HepG2 (cell line): ENCODE measurements around the gene SLC35F4. TPM values are rescaled to one million over a fixed set of nuclear protein-coding genes. Genes with fewer than 3 reads are reported as not detected.

Source experiments
- ATAC-seq: fragments of 200-7000 bp; cut with Tn5 transposase; 3 replicates; pipeline ENCODE4 v1.9.1; 2020; ENCODE audit warnings: mild to moderate bottlenecking, moderate library complexity
- BruUV-seq: library from RNA; stranded (reverse); fragments of 400-500 nt; replicated peaks from 2 replicates; lab custom pipeline; 2021; lab: Mats Ljungman, UMichigan
- CTCF ChIA-PET: fragments of 300-600 bp; formaldehyde crosslinking; extraction: SDS; loops from one replicate; lab custom pipeline; 2021; ENCODE audit warnings: low total read pairs, inconsistent platforms, low intra/inter-chr PET ratio; lab: Yijun Ruan, JAX
- POLR2A ChIA-PET: fragments of 350-600 bp; sonication (Branson Sonifier 250); formaldehyde crosslinking; loops from one replicate; lab custom pipeline; 2020; ENCODE audit warnings: antibody characterized with exemption, inconsistent platforms; lab: Yijun Ruan, JAX
- DNase-seq: peaks from one replicate; pipeline ENCODE4 v3.0.0-alpha.2; 2015; ENCODE audit warnings: low spot score
- FAIRE-seq: peaks from 3 replicates; lab custom pipeline; 2011; peaks lifted over from hg19 to GRCh38; lab: Jason Lieb, UNC
- H2AFZ ChIP-seq: one replicate; pipeline ENCODE4 v1.6.1; 2011; ENCODE audit warnings: low read length, inconsistent platforms
- H3K27ac ChIP-seq: fragments of 300-600 bp; 3 replicates; pipeline ENCODE4 v1.8.0; 2011; ENCODE audit warnings: mixed run types, mild to moderate bottlenecking, mixed read lengths, low read length, inconsistent platforms; ENCODE audit not compliant: insufficient read depth; ENCODE audit errors: extremely low read length
- H3K27me3 ChIP-seq, 2 experiments: fragments of 200-600 bp in 1 of 2; 2 replicates in 1 of 2; 3 replicates in 1 of 2; pipeline versions ENCODE4 v1.6.0 to v1.8.0; 2011; ENCODE audit warnings: low read length in 2 of 2, mild to moderate bottlenecking in 2 of 2, moderate library complexity in 2 of 2, inconsistent platforms in 1 of 2; ENCODE audit not compliant: insufficient read depth in 2 of 2, control insufficient read depth in 1 of 2
- H3K36me3 ChIP-seq, 2 experiments: fragments of 200-600 bp in 1 of 2; replicated peaks in 1 of 2; 2 replicates in 1 of 2; 3 replicates in 1 of 2; pipeline versions ENCODE4 v1.5.1 to v1.8.0; 2011; ENCODE audit warnings: low read length in 2 of 2, inconsistent platforms in 1 of 2; ENCODE audit not compliant: insufficient read depth in 2 of 2, control insufficient read depth in 1 of 2
- H3K4me1 ChIP-seq: 2 replicates; pipeline ENCODE4 v1.5.1; 2012; ENCODE audit warnings: low read length, inconsistent platforms; ENCODE audit not compliant: insufficient read depth
- H3K4me2 ChIP-seq: 2 replicates; pipeline ENCODE4 v1.6.0; 2011; ENCODE audit warnings: low read depth, low read length, inconsistent platforms
- H3K4me3 ChIP-seq, 3 experiments: fragments of 200-600 bp in 1 of 3; sonication (generic), shearing (Covaris generic) in 1 of 3; replicated peaks in 1 of 3; 2 replicates each; pipeline ENCODE4 v1.5.1; 2011 to 2016; ENCODE audit warnings: low read length in 3 of 3, inconsistent platforms in 2 of 3, low read depth in 2 of 3, mild to moderate bottlenecking in 2 of 3, control low read depth in 1 of 3, mixed read lengths in 1 of 3; ENCODE audit not compliant: insufficient read depth in 1 of 3
- H3K79me2 ChIP-seq: one replicate; pipeline ENCODE4 v1.6.1; 2011; ENCODE audit warnings: low read length, inconsistent platforms; ENCODE audit not compliant: insufficient read depth
- H3K9ac ChIP-seq: 2 replicates; pipeline ENCODE4 v1.6.0; 2011; ENCODE audit warnings: mild to moderate bottlenecking, low read depth, low read length, inconsistent platforms; ENCODE audit not compliant: insufficient read depth
- H3K9me3 ChIP-seq: 2 replicates; pipeline ENCODE4 v1.5.1; 2012; ENCODE audit warnings: mild to moderate bottlenecking, low read length
- H4K20me1 ChIP-seq: 2 replicates; pipeline ENCODE4 v1.6.0; 2011; ENCODE audit warnings: inconsistent platforms, mild to moderate bottlenecking, low read length, moderate library complexity; ENCODE audit not compliant: insufficient read depth
- AGO2 ChIP-seq: fragments of 200-400 bp; formaldehyde crosslinking; optimal IDR thresholded peaks from 2 replicates; pipeline ENCODE3; 2017; ENCODE audit warnings: mild to moderate bottlenecking, low read depth, low read length, moderate library complexity
- HNRNPH1 ChIP-seq: fragments of 200-400 bp; formaldehyde crosslinking; optimal IDR thresholded peaks from 2 replicates; pipeline ENCODE3; 2017; ENCODE audit warnings: mild to moderate bottlenecking, low read depth, low read length
- MAFK ChIP-seq, 2 experiments: IDR thresholded peaks in 1 of 2; conservative IDR thresholded peaks in 1 of 2; 2 replicates each; pipeline ENCODE4 v1.6.1; 2011; ENCODE audit warnings: improper control_type of control experiment in 2 of 2, low read length in 2 of 2
- RORA ChIP-seq: sonication (generic); formaldehyde crosslinking; IDR thresholded peaks from 2 replicates; pipeline ENCODE4 v1.5.0; 2020; ENCODE audit warnings: mild to moderate bottlenecking, missing genetic modification reagents, moderate library complexity
- ZNF10 ChIP-seq: sonication (generic); formaldehyde crosslinking; IDR thresholded peaks from 2 replicates; pipeline ENCODE4 v1.4.0; 2020; ENCODE audit warnings: mild to moderate bottlenecking, low read depth, missing genetic modification reagents, borderline replicate concordance
- ZNF160 ChIP-seq: sonication (generic); formaldehyde crosslinking; IDR thresholded peaks from 2 replicates; pipeline ENCODE4 v1.8.0; 2022; ENCODE audit warnings: mild to moderate bottlenecking, inconsistent platforms, missing genetic modification reagents
- ZNF329 ChIP-seq: sonication (generic); formaldehyde crosslinking; IDR thresholded peaks from 2 replicates; pipeline ENCODE4 v1.9.0; 2021; ENCODE audit warnings: low read depth, mild to moderate bottlenecking, missing genetic modification reagents
- ZNF556 ChIP-seq: sonication (generic); formaldehyde crosslinking; IDR thresholded peaks from 2 replicates; pipeline ENCODE4 v1.4.0; 2020; ENCODE audit warnings: mild to moderate bottlenecking, missing genetic modification reagents, borderline replicate concordance
- WGBS: methylation state at CpG from one replicate; pipeline ENCODE4 v1.1.6; 2017; ENCODE audit warnings: low lambda C conversion rate; 5-methylcytosine and 5-hydroxymethylcytosine counted together
- in situ Hi-C: cut with HindIII; loops from 2 replicates; pipeline ENCODE4 v1.10.0; 2017; ENCODE audit warnings: low pct_unique_long_range_greater_than_20kb; ENCODE audit not compliant: extremely low pct_ligation_motif_present
- intact Hi-C: fragments of 100-400 bp; cut with micrococcal nuclease; formaldehyde crosslinking; loops from one replicate; pipeline ENCODE4 v1.10.0; 2022; ENCODE audit not compliant: unreplicated experiment
- polyA plus RNA-seq, 8 experiments: library from polyadenylated mRNA; depleted of rRNA in 3 of 8; stranded (reverse) in 7 of 8; unstranded in 1 of 8; fragments of >200 nt; fragmentation: Illumina TruSeq in 4 of 8; extraction: Trizol in 4 of 8; gene quantifications; 2 replicates each; pipeline versions ENCODE4 v1.2.1 to v1.2.3, GENCODE V29; 2011 to 2016; ENCODE audit warnings: low read depth in 4 of 8, missing spikeins in 1 of 8, mixed read lengths in 1 of 8; ENCODE audit not compliant: insufficient read depth in 1 of 8
- total RNA-seq, 5 experiments: library from RNA; depleted of rRNA; stranded (reverse); fragments of >200 nt; fragmentation: Illumina TruSeq; extraction: Trizol; gene quantifications; 2 replicates each; pipeline ENCODE4 v1.2.3, GENCODE V29; 2016; ENCODE audit warnings: low read depth in 1 of 5
- TF ChIP-seq, protein P1 (sequence below): IDR thresholded peaks from 2 replicates; pipeline ENCODE4 v1.6.1; 2018; ENCODE audit warnings: missing genetic modification reagents, mild to moderate bottlenecking, missing compliant biosample characterization

SLC35F4 gene
- total and polyA plus RNA-seq, 2 of the 13 experiments (the other 11 are each of a cell fraction or from before 2014, with no cell fraction given), result not detected

DNA sequence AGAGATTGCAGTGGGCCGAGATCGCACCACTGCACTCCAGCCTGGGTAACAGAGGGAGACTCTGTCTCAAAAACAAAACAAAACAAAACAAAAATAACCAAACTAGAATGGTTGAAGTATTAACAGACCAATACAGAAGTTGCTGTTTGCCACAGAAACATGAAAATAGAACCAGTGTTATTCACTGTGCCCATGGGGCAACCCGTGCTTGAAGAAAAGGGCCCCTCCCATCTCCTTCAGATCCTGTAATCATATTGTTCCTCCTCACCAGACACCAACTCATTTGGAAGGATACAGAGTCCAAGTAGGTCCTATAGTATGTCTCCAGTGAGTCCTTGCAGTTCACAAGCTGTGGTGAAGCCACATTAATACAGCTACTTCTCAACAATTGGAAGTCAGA is 30.9 kb downstream of the SLC35F4 start (continued):
- TF ChIP-seq ZNF556, result no peak
- TF ChIP-seq, all 625 proteins: peak for 0

DNA sequence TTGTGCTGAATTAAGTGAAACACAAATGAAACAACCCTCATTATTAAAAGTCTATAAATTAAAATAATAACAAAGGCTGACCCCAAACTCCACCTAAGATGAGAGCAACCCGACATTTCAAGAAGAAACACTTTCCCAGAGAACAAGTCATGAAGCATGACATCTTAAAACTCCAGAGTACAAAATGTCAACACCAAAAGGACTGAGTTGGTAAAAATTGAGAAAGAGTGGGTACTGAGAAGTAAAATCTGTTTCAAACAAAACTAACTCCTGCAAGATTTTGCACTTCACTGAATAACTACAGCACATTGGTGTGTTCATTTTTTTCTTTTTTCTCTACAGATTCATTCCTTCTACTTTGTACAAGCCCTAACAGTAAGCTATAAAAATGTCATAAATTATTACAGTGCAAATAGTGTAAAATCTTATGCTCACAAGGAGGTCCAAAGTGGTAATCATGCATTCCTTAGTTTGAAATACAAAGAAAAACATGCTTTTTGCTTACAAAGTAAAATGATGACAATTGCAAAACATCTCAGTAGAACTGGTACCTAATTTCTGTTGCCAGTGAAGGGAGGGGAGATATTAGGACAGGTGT is 31.8 kb downstream of the SLC35F4 start:
- Histone ChIP-seq H3K4me2 (no peak overlapping the region), H4K20me1 (no peaks in the 10 kb centered on the region), H3K27me3 (no peaks in the 10 kb centered on the region; a peak in 1 of 5 replicates), H3K9me3 (0 out of 2 replicates have a peak, but pooled peaks cover 5% of the 10 kb centered on the region), H3K4me3 (no peak overlapping the region), H3K27ac (no peak overlapping the region), H2AFZ (no peak overlapping the region), H3K79me2 (no peaks in the 10 kb centered on the region)
- ATAC-seq (no peak), DNase-seq (no peak)
- in situ Hi-C loops, result no loop called here
- CTCF ChIA-PET, result no interaction called here
- TF ChIP-seq, protein P1, sequence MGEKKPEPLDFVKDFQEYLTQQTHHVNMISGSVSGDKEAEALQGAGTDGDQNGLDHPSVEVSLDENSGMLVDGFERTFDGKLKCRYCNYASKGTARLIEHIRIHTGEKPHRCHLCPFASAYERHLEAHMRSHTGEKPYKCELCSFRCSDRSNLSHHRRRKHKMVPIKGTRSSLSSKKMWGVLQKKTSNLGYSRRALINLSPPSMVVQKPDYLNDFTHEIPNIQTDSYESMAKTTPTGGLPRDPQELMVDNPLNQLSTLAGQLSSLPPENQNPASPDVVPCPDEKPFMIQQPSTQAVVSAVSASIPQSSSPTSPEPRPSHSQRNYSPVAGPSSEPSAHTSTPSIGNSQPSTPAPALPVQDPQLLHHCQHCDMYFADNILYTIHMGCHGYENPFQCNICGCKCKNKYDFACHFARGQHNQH (CRISPR knock-in tag), result no peak
- TF ChIP-seq MAFK (conservative IDR thresholded peaks at IDR 0.05 in 1 of 2, IDR thresholded peaks at IDR 0.05 in 1 of 2; ENCODE audit: low read length in 2 of 2), result peak; percentile 27 to 33; a peak in 1 of 4 replicates
- TF ChIP-seq, all 625 proteins: peak for 1
- no peaks in the 10 kb centered on the region for H3K36me3 ChIP-seq
- WGBS, result 0% methylated on average over 1 of the region's 1 CpG
- FAIRE-seq, result no peak
- H3K4me1 ChIP-seq, result no peaks in the 10 kb centered on the region
- no peak overlapping the region for H3K9ac ChIP-seq
- POLR2A ChIA-PET, result no interaction called here
- intact Hi-C loops, result no loop called here
- no TSS peak for BruUV-seq

DNA sequence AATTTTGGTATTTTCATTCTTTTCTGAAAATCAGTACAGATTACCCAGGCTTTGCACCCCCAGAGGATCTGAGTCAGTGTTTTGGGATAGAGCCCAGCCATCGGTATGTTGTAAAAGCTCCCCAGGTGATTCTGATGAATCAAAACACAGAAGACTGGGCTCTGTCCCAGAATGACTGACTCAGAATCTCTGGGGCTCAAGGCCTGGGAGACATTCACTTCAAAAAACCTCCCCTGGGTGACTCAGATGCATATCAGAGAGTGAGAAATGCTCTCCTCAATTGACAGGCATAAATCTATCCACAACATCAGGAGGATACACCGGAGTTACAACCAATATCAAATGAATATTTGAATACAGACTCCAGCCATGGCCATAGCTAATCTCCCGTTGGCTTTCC is 32.6 kb downstream of the SLC35F4 start:
- intact Hi-C loops (no loop called here), in situ Hi-C loops (no loop called here)
- CTCF ChIA-PET, result no interaction called here
- DNase-seq (no peak), FAIRE-seq (no peak), ATAC-seq (no peak)
- no peak overlapping the region for H3K4me3 ChIP-seq
- H3K79me2 ChIP-seq, result no peaks in the 10 kb centered on the region
- H3K4me1 ChIP-seq, result no peaks in the 10 kb centered on the region
- H3K4me2 ChIP-seq, result no peak overlapping the region
- H4K20me1 ChIP-seq, result no peaks in the 10 kb centered on the region
- no TSS peak for BruUV-seq
- H2AFZ ChIP-seq, result no peak overlapping the region
- no peaks in the 10 kb centered on the region for H3K36me3 ChIP-seq
- H3K9ac ChIP-seq, result no peak overlapping the region
- 0 out of 2 replicates have a peak, but pooled peaks cover 6% of the 10 kb centered on the region for H3K9me3 ChIP-seq
- no peaks in the 10 kb centered on the region; a peak in 1 of 5 replicates for H3K27me3 ChIP-seq
- H3K27ac ChIP-seq, result no peak overlapping the region
- POLR2A ChIA-PET, result no interaction called here
- 4% methylated on average over 3 of the region's 3 CpGs for WGBS
- no peak for TF ChIP-seq ZNF329 (CRISPR knock-in tag)
- TF ChIP-seq RORA (CRISPR knock-in tag), result no peak
- no peak for TF ChIP-seq HNRNPH1
- TF ChIP-seq ZNF160 (CRISPR knock-in tag), result no peak
- TF ChIP-seq AGO2, result no peak
- no peak for TF ChIP-seq ZNF10 (CRISPR knock-in tag)
